ENCODE measurements around the gene VAMP8.
"Not testable (repeated sequence)": the region's sequence is repeated elsewhere in the genome, so short reads cannot be mapped to it uniquely, and the experiment has no call there.

DNA sequence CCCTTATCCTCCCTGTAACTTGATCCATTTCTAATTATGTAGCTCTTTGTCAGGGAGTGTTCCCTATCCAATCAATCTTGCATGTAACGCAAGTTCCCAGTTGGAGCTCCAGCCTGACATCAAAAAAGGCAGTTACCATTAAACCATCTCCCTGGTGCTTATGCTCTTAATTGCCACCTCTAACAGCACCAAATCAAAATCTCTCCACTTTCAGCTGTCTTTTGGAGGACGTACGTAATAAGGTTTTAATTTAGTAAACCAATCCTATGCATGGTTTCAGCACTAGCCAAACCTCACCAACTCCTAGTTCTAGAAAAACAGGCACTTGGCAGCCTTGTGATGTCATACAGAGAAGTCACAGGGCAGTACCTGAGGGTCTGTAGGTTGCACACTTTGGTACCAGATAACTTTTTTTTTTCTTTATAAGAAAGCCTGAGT lies 33.1 kb upstream of the VAMP8 start:
- TF ChIP-seq SP1 (IDR thresholded peaks at IDR 0.05); ZNF384 (IDR thresholded peaks at IDR 0.05); SUZ12 (IDR thresholded peaks at IDR 0.05); BHLHE40 (IDR thresholded peaks at IDR 0.05; ENCODE audit: borderline replicate concordance); TARDBP (IDR thresholded peaks at IDR 0.05); L3MBTL2 (conservative IDR thresholded peaks at IDR 0.05); FOXA1 (IDR thresholded peaks at IDR 0.05); ELF4 (IDR thresholded peaks at IDR 0.05); ARNT (IDR thresholded peaks at IDR 0.05); FOXK2 (IDR thresholded peaks at IDR 0.05): not testable (repeated sequence)
